ENCODE measurements around the gene LRTM2. TPM values are rescaled to one million over a fixed set of nuclear protein-coding genes. Genes with fewer than 3 reads are reported as not detected.
"Not testable (repeated sequence)": the region's sequence is repeated elsewhere in the genome, so short reads cannot be mapped to it uniquely, and the experiment has no call there.

LRTM2 gene
- total RNA-seq, 1 donor: not detected

DNA sequence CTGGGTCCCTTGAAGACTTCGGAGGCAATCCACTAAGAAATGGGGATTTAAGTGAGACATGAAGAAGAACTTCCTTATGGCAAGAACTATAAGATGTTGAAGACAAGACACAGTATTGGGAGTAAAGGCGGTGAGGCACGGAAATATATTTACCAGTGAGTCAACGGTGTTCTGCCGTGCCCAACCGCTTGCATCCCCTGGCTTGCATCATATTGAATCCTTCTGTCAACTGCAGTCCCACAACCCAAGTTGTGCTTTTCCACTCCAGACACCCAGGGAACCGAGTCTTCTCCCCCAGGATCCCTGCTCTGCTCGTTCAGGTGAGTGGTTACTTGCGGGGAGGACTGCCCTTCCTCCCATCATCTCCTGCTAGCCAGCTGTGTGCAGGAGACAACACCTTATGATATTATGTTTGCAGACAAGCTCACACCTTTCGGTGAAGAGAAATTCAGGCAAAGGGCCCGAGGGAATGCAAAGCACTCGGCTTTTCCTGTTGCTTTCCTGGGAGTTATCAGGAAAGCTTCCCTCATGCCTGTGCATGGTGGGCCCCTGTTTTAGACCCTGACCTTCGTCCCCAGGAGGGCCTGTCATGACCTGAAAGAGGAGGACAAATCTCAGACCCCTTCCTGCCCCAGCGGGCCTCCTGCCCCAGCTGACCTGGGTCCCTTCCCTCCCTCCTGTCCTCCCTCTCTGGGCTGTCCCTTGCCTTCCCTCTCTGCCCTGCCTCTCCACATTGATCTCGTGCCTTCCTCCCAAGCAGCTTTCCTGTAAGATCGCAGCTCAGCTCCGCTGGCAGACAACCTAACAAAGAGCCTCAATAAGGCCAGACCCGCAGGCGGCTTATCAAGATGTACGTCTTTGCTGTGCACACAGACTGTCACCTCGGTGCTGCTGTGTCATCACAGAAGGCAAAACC lies 4.3 kb upstream of the LRTM2 start:
- H2AFZ ChIP-seq (ENCODE audit: low read length): no peak overlapping the region
- H3K4me3 ChIP-seq (ENCODE audit: insufficient read depth, low read length): no peak overlapping the region
- H3K36me3 ChIP-seq (ENCODE audit: insufficient read depth, low read length): no peaks in the 10 kb centered on the region
- H3K79me2 ChIP-seq (ENCODE audit: insufficient read depth, low read length): no peaks in the 10 kb centered on the region
- no peak overlapping the region for H3K27ac ChIP-seq (ENCODE audit: low read depth, low read length)
- no peak overlapping the region for H3K4me2 ChIP-seq (ENCODE audit: insufficient read depth, low read length)
- no peaks in the 10 kb centered on the region for H3K9me3 ChIP-seq (ENCODE audit: low read depth, low read length)
- no peak for TF ChIP-seq CTCF (IDR thresholded peaks at IDR 0.05; ENCODE audit: extremely low read depth, low read depth, low read length)
- DNase-seq (ENCODE audit: insufficient read length, low spot score, missing footprints): no peak
- no peaks in the 10 kb centered on the region for H3K4me1 ChIP-seq (ENCODE audit: insufficient read depth, low read length)
- H3K27me3 ChIP-seq (ENCODE audit: insufficient read depth, low read length): peaks cover 54% of the 10 kb centered on the region
- no peaks in the 10 kb centered on the region for H4K20me1 ChIP-seq (ENCODE audit: insufficient read depth, low read length)

DNA sequence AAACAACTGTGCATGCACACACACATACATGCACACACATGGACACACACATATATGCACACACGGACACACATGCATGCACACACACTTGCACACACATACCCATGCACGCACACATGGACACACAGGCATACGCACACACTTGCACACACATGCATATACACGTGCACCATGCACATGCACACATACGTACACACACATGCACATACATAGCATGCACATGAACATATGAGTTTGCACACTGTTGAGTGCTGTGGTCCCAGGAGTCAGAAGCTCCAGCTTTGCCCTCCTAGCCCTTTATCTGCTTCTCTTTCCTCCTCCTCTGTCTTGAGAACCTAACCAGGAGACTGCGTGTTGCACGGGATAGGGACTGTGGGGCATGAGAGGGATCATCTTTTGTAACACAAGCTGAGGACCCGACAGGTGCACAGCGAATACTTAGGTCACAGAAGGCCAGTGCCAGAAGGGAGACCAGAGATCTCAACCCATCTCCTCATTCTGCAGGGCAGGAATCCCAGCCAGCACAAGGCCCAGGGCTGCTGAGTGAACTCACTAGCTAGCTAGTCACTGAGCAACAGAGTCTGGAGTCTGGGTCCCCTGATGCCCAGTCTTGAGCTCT lies 3.5 kb upstream of the LRTM2 start:
- H4K20me1 ChIP-seq (ENCODE audit: insufficient read depth, low read length): no peaks in the 10 kb centered on the region
- no peaks in the 10 kb centered on the region for H3K79me2 ChIP-seq (ENCODE audit: insufficient read depth, low read length)
- no peak overlapping the region for H2AFZ ChIP-seq (ENCODE audit: low read length)
- no peaks in the 10 kb centered on the region for H3K9me3 ChIP-seq (ENCODE audit: low read depth, low read length)
- H3K36me3 ChIP-seq (ENCODE audit: insufficient read depth, low read length): no peaks in the 10 kb centered on the region
- DNase-seq (ENCODE audit: insufficient read length, low spot score, missing footprints): no peak
- H3K4me3 ChIP-seq (ENCODE audit: insufficient read depth, low read length): no peak overlapping the region
- no peaks in the 10 kb centered on the region for H3K4me1 ChIP-seq (ENCODE audit: insufficient read depth, low read length)
- TF ChIP-seq CTCF (IDR thresholded peaks at IDR 0.05; ENCODE audit: extremely low read depth, low read depth, low read length): no peak
- H3K27me3 ChIP-seq (ENCODE audit: insufficient read depth, low read length): peaks cover 62% of the 10 kb centered on the region
- H3K4me2 ChIP-seq (ENCODE audit: insufficient read depth, low read length): no peak overlapping the region
- no peak overlapping the region for H3K27ac ChIP-seq (ENCODE audit: low read depth, low read length)

GRCh38 chr12:1817928-1818327 lies 2.4 kb upstream of the LRTM2 start:
- not testable (repeated sequence) for H3K27ac ChIP-seq (ENCODE audit: low read depth, low read length); H3K4me2 ChIP-seq (ENCODE audit: insufficient read depth, low read length); H2AFZ ChIP-seq (ENCODE audit: low read length); H4K20me1 ChIP-seq (ENCODE audit: insufficient read depth, low read length); H3K4me3 ChIP-seq (ENCODE audit: insufficient read depth, low read length); H3K4me1 ChIP-seq (ENCODE audit: insufficient read depth, low read length); DNase-seq (ENCODE audit: insufficient read length, low spot score, missing footprints); H3K79me2 ChIP-seq (ENCODE audit: insufficient read depth, low read length); H3K9me3 ChIP-seq (ENCODE audit: low read depth, low read length); H3K36me3 ChIP-seq (ENCODE audit: insufficient read depth, low read length)
- peaks cover 73% of the 10 kb centered on the region for H3K27me3 ChIP-seq (ENCODE audit: insufficient read depth, low read length)

GRCh38 chr12:1819050-1819449 lies 1.3 kb upstream of the LRTM2 start:
- Histone ChIP-seq H4K20me1 (ENCODE audit: insufficient read depth, low read length) (no peaks in the 10 kb centered on the region), H3K4me1 (ENCODE audit: insufficient read depth, low read length) (no peaks in the 10 kb centered on the region), H3K27me3 (ENCODE audit: insufficient read depth, low read length) (peaks cover 78% of the 10 kb centered on the region), H3K9me3 (ENCODE audit: low read depth, low read length) (no peaks in the 10 kb centered on the region), H3K27ac (ENCODE audit: low read depth, low read length) (no peak overlapping the region), H3K4me3 (ENCODE audit: insufficient read depth, low read length) (no peak overlapping the region), H2AFZ (ENCODE audit: low read length) (no peak overlapping the region), H3K79me2 (ENCODE audit: insufficient read depth, low read length) (no peaks in the 10 kb centered on the region), H3K4me2 (ENCODE audit: insufficient read depth, low read length) (no peak overlapping the region), H3K36me3 (ENCODE audit: insufficient read depth, low read length) (no peaks in the 10 kb centered on the region)
- no peak for DNase-seq (ENCODE audit: insufficient read length, low spot score, missing footprints)
- no peak for TF ChIP-seq CTCF (IDR thresholded peaks at IDR 0.05; ENCODE audit: extremely low read depth, low read depth, low read length)

Data from osteoblast (primary cell).